Neuron (in vitro differentiated cells): ENCODE results near the gene ANXA8.

Experiments
- H2AFZ ChIP-seq: one replicate; pipeline ENCODE4 v1.6.1; 2013; ENCODE audit warnings: low read depth, mild to moderate bottlenecking, inconsistent platforms, low read length, moderate library complexity
- H3K27me3 ChIP-seq: one replicate; pipeline ENCODE4 v1.6.1; 2013; ENCODE audit warnings: low read length; ENCODE audit not compliant: insufficient read depth
- H3K36me3 ChIP-seq: one replicate; pipeline ENCODE4 v1.6.1; 2013; ENCODE audit warnings: low read length; ENCODE audit not compliant: insufficient read depth
- H3K4me1 ChIP-seq: one replicate; pipeline ENCODE4 v1.6.1; 2013; ENCODE audit warnings: low read length; ENCODE audit not compliant: insufficient read depth
- H3K4me3 ChIP-seq: 2 replicates; pipeline ENCODE4 v1.5.1; 2013; ENCODE audit warnings: mild to moderate bottlenecking, low read length, moderate library complexity
- H3K9me3 ChIP-seq: one replicate; pipeline ENCODE4 v1.6.1; 2013; ENCODE audit warnings: low read length

Gene ANXA8

GRCh38 chr10:47423476-47423875 lies 60.4 kb downstream of the ANXA8 start:
- Histone ChIP-seq H3K9me3 (no peaks in the 10 kb centered on the region), H3K4me1 (no peaks in the 10 kb centered on the region), H3K4me3 (no peak overlapping the region), H3K36me3 (no peaks in the 10 kb centered on the region), H3K27me3 (no peaks in the 10 kb centered on the region), H2AFZ (no peak overlapping the region)

GRCh38 chr10:47421057-47421952 lies 62.6 kb downstream of the ANXA8 start:
- Histone ChIP-seq H2AFZ (no peak overlapping the region), H3K4me1 (no peaks in the 10 kb centered on the region), H3K36me3 (no peaks in the 10 kb centered on the region), H3K4me3 (no peak overlapping the region), H3K9me3 (no peaks in the 10 kb centered on the region), H3K27me3 (no peaks in the 10 kb centered on the region)

GRCh38 chr10:47420305-47421056 lies 63.4 kb downstream of the ANXA8 start:
- Histone ChIP-seq H3K4me3 (no peak overlapping the region), H3K36me3 (no peaks in the 10 kb centered on the region), H3K4me1 (no peaks in the 10 kb centered on the region)

DNA sequence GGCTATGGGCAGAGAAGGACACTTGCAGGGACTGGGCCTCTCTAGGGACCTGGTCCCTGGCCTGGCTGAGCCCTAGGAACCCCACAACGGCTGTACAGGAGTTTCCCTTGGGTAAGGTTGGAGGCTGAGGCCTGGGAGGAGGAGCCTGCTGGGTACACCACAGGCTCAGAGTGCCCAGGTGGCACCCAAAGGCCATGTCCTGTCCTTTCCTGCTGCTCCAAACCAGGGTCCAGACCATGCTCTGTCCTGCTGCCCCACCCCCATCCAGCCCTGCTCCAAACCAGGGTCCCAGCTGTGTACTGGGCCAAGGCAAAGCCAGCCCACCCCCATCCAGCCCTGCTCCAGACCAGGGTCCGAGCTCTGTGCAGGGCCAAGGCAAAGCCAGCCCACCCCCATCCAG lies 64.5 kb downstream of the ANXA8 start:
- H3K4me3 ChIP-seq: no peak overlapping the region
- H3K27me3 ChIP-seq: no peaks in the 10 kb centered on the region
- H2AFZ ChIP-seq: no peak overlapping the region
- no peaks in the 10 kb centered on the region for H3K36me3 ChIP-seq
- H3K4me1 ChIP-seq: no peaks in the 10 kb centered on the region
- H3K9me3 ChIP-seq: no peaks in the 10 kb centered on the region

More at GRCh38 chr10:47420305-47421056, 63.4 kb downstream of the ANXA8 start:
- Histone ChIP-seq H3K27me3 (no peaks in the 10 kb centered on the region), H2AFZ (no peak overlapping the region), H3K9me3 (no peaks in the 10 kb centered on the region)

DNA sequence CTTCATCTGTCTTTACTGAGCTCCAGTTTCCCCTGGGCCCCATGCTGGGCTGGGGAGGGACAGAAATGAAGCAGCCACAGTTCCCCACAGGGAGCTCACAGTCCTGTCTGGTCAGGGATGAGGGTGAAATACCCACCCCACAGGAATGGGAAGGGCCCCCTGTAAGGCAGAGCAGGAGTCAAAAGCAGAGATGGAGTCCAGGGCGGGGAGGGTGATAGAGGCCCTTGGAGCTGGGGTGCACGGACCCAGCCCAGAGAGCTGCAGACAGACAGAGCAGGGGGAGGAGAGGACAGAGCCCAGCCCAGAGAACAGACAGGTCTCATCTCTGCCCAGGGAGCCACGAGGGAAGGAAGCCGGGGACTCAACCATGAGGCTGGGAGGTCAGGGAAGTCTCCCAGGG lies 64.9 kb downstream of the ANXA8 start:
- Histone ChIP-seq H3K9me3 (no peaks in the 10 kb centered on the region), H3K27me3 (no peaks in the 10 kb centered on the region), H2AFZ (no peak overlapping the region), H3K36me3 (no peaks in the 10 kb centered on the region), H3K4me3 (no peak overlapping the region), H3K4me1 (no peaks in the 10 kb centered on the region)

GRCh38 chr10:47418321-47418720 lies 65.6 kb downstream of the ANXA8 start:
- no peaks in the 10 kb centered on the region for H3K27me3 ChIP-seq
- H3K9me3 ChIP-seq: no peaks in the 10 kb centered on the region
- no peaks in the 10 kb centered on the region for H3K36me3 ChIP-seq
- H3K4me1 ChIP-seq: no peaks in the 10 kb centered on the region
- no peak overlapping the region for H3K4me3 ChIP-seq
- H2AFZ ChIP-seq: no peak overlapping the region
